Gastrocnemius medialis (tissue), 4 donors: ENCODE results near the gene DNAJC25. TPM values are rescaled to one million over a fixed set of nuclear protein-coding genes. Genes with fewer than 3 reads are reported as not detected.

Experiments
- ATAC-seq, 2 donors: fragments of 150-250 bp; one replicate each; pipeline ENCODE4 v1.9.1; 2016
- DNase-seq, 2 donors: peaks; one replicate each; pipeline ENCODE4 v3.0.0-alpha.2; 2019
- H3K27ac ChIP-seq, 4 donors: fragments of 200-600 bp; sonication (generic); 1 replicate in 1 of 4; 2 replicates in 3 of 4; pipeline ENCODE4 v1.5.1; 2016 to 2018; ENCODE audit warnings: mild to moderate bottlenecking in 2 of 4, moderate library complexity in 1 of 4
- H3K27me3 ChIP-seq, 3 donors: fragments of 200-600 bp; sonication (generic) in 2 of 3; 1 replicate in 1 of 3; 2 replicates in 2 of 3; pipeline versions ENCODE4 v1.5.1 to v1.6.0; 2016 to 2019; ENCODE audit warnings: mild to moderate bottlenecking in 1 of 3, moderate library complexity in 1 of 3
- H3K36me3 ChIP-seq, 2 donors: fragments of 200-600 bp; sonication (generic) in 1 of 2; one replicate each; pipeline ENCODE4 v1.5.1; 2017 to 2018
- H3K4me1 ChIP-seq, 2 donors: fragments of 200-600 bp; sonication (generic) in 1 of 2; one replicate each; pipeline ENCODE4 v1.5.1; 2016 to 2017; ENCODE audit warnings: mild to moderate bottlenecking in 2 of 2
- H3K4me3 ChIP-seq, 4 donors: fragments of 200-600 bp; sonication (generic) in 3 of 4; 1 replicate in 1 of 4; 2 replicates in 3 of 4; pipeline ENCODE4 v1.5.1; 2016 to 2019; ENCODE audit warnings: mild to moderate bottlenecking in 2 of 4
- H3K9me3 ChIP-seq, 3 donors: fragments of 200-600 bp; sonication (generic) in 2 of 3; 1 replicate in 1 of 3; 2 replicates in 2 of 3; pipeline ENCODE4 v1.5.1; 2016 to 2019
- CTCF ChIP-seq, 5 experiments: fragments of 450-650 bp in 3 of 5; fragments of 200-600 bp in 2 of 5; sonication (generic) in 2 of 5; IDR thresholded peaks in 4 of 5; conservative IDR thresholded peaks in 1 of 5; 1 replicate in 4 of 5; 2 replicates in 1 of 5; pipeline ENCODE4 v1.5.1; 2016 to 2019; ENCODE audit warnings: antibody characterized with exemption in 5 of 5, mild to moderate bottlenecking in 3 of 5, moderate library complexity in 3 of 5
- POLR2A ChIP-seq, 2 donors: fragments of 450-650 bp; IDR thresholded peaks; one replicate each; pipeline ENCODE4 v1.6.1; 2017; ENCODE audit warnings: antibody characterized with exemption in 2 of 2, mild to moderate bottlenecking in 2 of 2, moderate library complexity in 2 of 2
- in situ Hi-C, 4 donors: fragments of 200-750 bp; cut with MboI; loops; one replicate each; pipeline versions ENCODE4 v1.15.0 to v1.8.0; 2017; ENCODE audit warnings: low sequenced_read_pairs in 4 of 4
- intact Hi-C: fragments of 100-400 bp; cut with DNase I; formaldehyde crosslinking; loops from one replicate; pipeline ENCODE4 v1.15.1; 2023; ENCODE audit warnings: low total_unique reads
- total RNA-seq, 4 donors: library from RNA; depleted of rRNA; stranded (reverse); fragments of >200 nt; gene quantifications; one replicate each; pipeline versions ENCODE4 v1.1.0 to v1.2.3, GENCODE V29; 2016

Gene DNAJC25
- total RNA-seq, 4 donors from 2014 or later, result 3.7 to 7.4 (median 4.9) TPM

GRCh38 chr9:111645806-111646205 lies 14.7 kb downstream of the DNAJC25 start:
- Histone ChIP-seq H3K9me3 (no peaks in the 10 kb centered on the region), H3K27me3 (no peaks in the 10 kb centered on the region), H3K4me3 (no peak overlapping the region), H3K27ac (no peak overlapping the region), H3K4me1 (no peaks in the 10 kb centered on the region), H3K36me3 (peaks cover 3 to 30% of the 10 kb centered on the region in 2 donors)
- ATAC-seq (no peak), DNase-seq (no peak)
- TF ChIP-seq CTCF (IDR thresholded peaks at IDR 0.05 in 4 of 5, conservative IDR thresholded peaks at IDR 0.05 in 1 of 5) (no peak), POLR2A (IDR thresholded peaks at IDR 0.05) (no peak)
- in situ Hi-C loops (loop anchor here in 2 of 4 donors (25.0 kb wide), 2 partner anchors 91 to 1566 kb away; partner anchors contain the start of genes FKBP15 (in 1 of the 2) and SLC31A1 (in 1 of the 2)), intact Hi-C loops (no loop called here)

GRCh38 chr9:111646417-111646816 lies 15.3 kb downstream of the DNAJC25 start:
- DNase-seq, result no peak
- no peak for ATAC-seq
- Histone ChIP-seq H3K27ac (no peak overlapping the region), H3K4me3 (no peak overlapping the region), H3K27me3 (no peaks in the 10 kb centered on the region), H3K4me1 (no peaks in the 10 kb centered on the region), H3K9me3 (no peaks in the 10 kb centered on the region), H3K36me3 (peaks cover 3 to 30% of the 10 kb centered on the region in 2 donors)
- in situ Hi-C loops, result loop anchor here in 2 of 4 donors (25.0 kb wide), 2 partner anchors 91 to 1566 kb away; partner anchors contain the start of genes FKBP15 (in 1 of the 2) and SLC31A1 (in 1 of the 2)
- intact Hi-C loops, result no loop called here
- TF ChIP-seq POLR2A (IDR thresholded peaks at IDR 0.05), result no peak
- no peak for TF ChIP-seq CTCF (IDR thresholded peaks at IDR 0.05 in 4 of 5, conservative IDR thresholded peaks at IDR 0.05 in 1 of 5)

- Histone ChIP-seq H3K27me3 (no peaks in the 10 kb centered on the region), H3K27ac (no peak overlapping the region), H3K4me1 (no peaks in the 10 kb centered on the region), H3K36me3 (peaks cover 3 to 35% of the 10 kb centered on the region in 2 donors), H3K4me3 (no peak overlapping the region), H3K9me3 (no peaks in the 10 kb centered on the region)
- TF ChIP-seq CTCF (IDR thresholded peaks at IDR 0.05 in 4 of 5, conservative IDR thresholded peaks at IDR 0.05 in 1 of 5) (no peak), POLR2A (IDR thresholded peaks at IDR 0.05) (no peak)
- DNase-seq (no peak), ATAC-seq (no peak)
- in situ Hi-C loops, result loop anchor here in 2 of 4 donors (25.0 kb wide), 2 partner anchors 89 to 1564 kb away; partner anchors contain the start of genes FKBP15 (in 1 of the 2) and SLC31A1 (in 1 of the 2)
- intact Hi-C loops, result no loop called here
Observed at GRCh38 chr9:111648066-111648465, 16.9 kb downstream of the DNAJC25 start.

- Histone ChIP-seq H3K9me3 (no peaks in the 10 kb centered on the region), H3K4me3 (no peak overlapping the region), H3K4me1 (no peaks in the 10 kb centered on the region), H3K27me3 (no peaks in the 10 kb centered on the region), H3K36me3 (peaks cover 3 to 45% of the 10 kb centered on the region in 2 donors), H3K27ac (no peak overlapping the region)
- intact Hi-C loops, result no loop called here
- ATAC-seq (no peak), DNase-seq (no peak)
- TF ChIP-seq POLR2A (IDR thresholded peaks at IDR 0.05) (no peak), CTCF (IDR thresholded peaks at IDR 0.05 in 4 of 5, conservative IDR thresholded peaks at IDR 0.05 in 1 of 5) (no peak)
- in situ Hi-C loops, result loop anchor here in 2 of 4 donors (25.0 kb wide), 2 partner anchors 88 to 1563 kb away; partner anchors contain the start of genes FKBP15 (in 1 of the 2) and SLC31A1 (in 1 of the 2)
Observed at GRCh38 chr9:111649016-111649415, 17.9 kb downstream of the DNAJC25 start.
